GM18498 (cell line): ENCODE measurements around the gene ANKRD33B.

Experiments used
- ATAC-seq: cut with Tn5 transposase; IDR thresholded peaks from one replicate; pipeline ENCODE4 v1.9.1; 2021; ENCODE audit warnings: mild to moderate bottlenecking, moderate library complexity; ENCODE audit not compliant: unreplicated experiment

Gene ANKRD33B

GRCh38 chr5:10671041-10672008 is 107.5 kb downstream of the ANKRD33B start:
- no peak for ATAC-seq

- no peak for ATAC-seq
Observed at GRCh38 chr5:10672146-10673016, 108.5 kb downstream of the ANKRD33B start.

GRCh38 chr5:10673017-10673389 is 109.1 kb downstream of the ANKRD33B start:
- no peak for ATAC-seq

GRCh38 chr5:10673407-10673806 is 109.5 kb downstream of the ANKRD33B start:
- no peak for ATAC-seq

GRCh38 chr5:10674096-10674495 is 110.2 kb downstream of the ANKRD33B start:
- no peak for ATAC-seq

- no peak for ATAC-seq
Observed at GRCh38 chr5:10674582-10674981, 110.7 kb downstream of the ANKRD33B start.

- ATAC-seq: no peak
Observed at GRCh38 chr5:10675177-10675700, 111.4 kb downstream of the ANKRD33B start.

- no peak for ATAC-seq
Observed at GRCh38 chr5:10676224-10676623, 112.4 kb downstream of the ANKRD33B start.

GRCh38 chr5:10676946-10677345 is 113.1 kb downstream of the ANKRD33B start:
- ATAC-seq: no peak

- no peak for ATAC-seq
Observed at GRCh38 chr5:10677533-10677932, 113.7 kb downstream of the ANKRD33B start.

GRCh38 chr5:10678244-10678643 is 114.4 kb downstream of the ANKRD33B start:
- ATAC-seq: no peak

GRCh38 chr5:10679336-10679988 is 115.6 kb downstream of the ANKRD33B start:
- ATAC-seq: no peak

- ATAC-seq: no peak
Observed at GRCh38 chr5:10680876-10681481, 117.1 kb downstream of the ANKRD33B start.

GRCh38 chr5:10681731-10682679 is 118.1 kb downstream of the ANKRD33B start:
- no peak for ATAC-seq

- no peak for ATAC-seq
Observed at GRCh38 chr5:10682801-10683525, 119.1 kb downstream of the ANKRD33B start.

- ATAC-seq: peak; percentile 36
Observed at GRCh38 chr5:10684303-10685086, 120.6 kb downstream of the ANKRD33B start.

- peak; percentile 78 for ATAC-seq
Observed at GRCh38 chr5:10685115-10685521, 121.2 kb downstream of the ANKRD33B start.

GRCh38 chr5:10686890-10687289 is 123.0 kb downstream of the ANKRD33B start:
- no peak for ATAC-seq
